Effector memory CD8-positive, alpha-beta T cell (primary cell): ENCODE data around the gene CEP135.
"Not testable (repeated sequence)": the region's sequence is repeated elsewhere in the genome, so short reads cannot be mapped to it uniquely, and the experiment has no call there.

Source experiments
- ATAC-seq: fragments of 150-1000 bp; cut with Tn5 transposase; replicated peaks from 2 replicates; pipeline ENCODE4 v1.10.0; 2021; ENCODE audit warnings: mild to moderate bottlenecking, moderate library complexity
- DNase-seq, 3 experiments: peaks; one replicate each; pipeline ENCODE4 v3.0.0; 2021
- H3K27ac Mint-ChIP-seq, 2 donors: one replicate each; pipeline ENCODE4 v1.8.0; 2022; ENCODE audit warnings: mild to moderate bottlenecking in 2 of 2, mixed read lengths in 2 of 2, moderate library complexity in 2 of 2
- H3K27me3 Mint-ChIP-seq, 2 donors: one replicate each; pipeline ENCODE4 v1.8.0; 2022; ENCODE audit warnings: mixed read lengths in 2 of 2
- H3K36me3 Mint-ChIP-seq: one replicate; pipeline ENCODE4 v1.8.0; 2022; ENCODE audit warnings: mild to moderate bottlenecking, moderate library complexity, mixed read lengths; ENCODE audit not compliant: insufficient read depth
- H3K4me1 Mint-ChIP-seq, 2 donors: one replicate each; pipeline ENCODE4 v1.8.0; 2022; ENCODE audit warnings: low read depth in 2 of 2, mixed read lengths in 2 of 2
- H3K4me3 Mint-ChIP-seq, 2 donors: one replicate each; pipeline ENCODE4 v1.8.0; 2022; ENCODE audit warnings: mild to moderate bottlenecking in 2 of 2, mixed read lengths in 2 of 2, moderate library complexity in 2 of 2
- H3K9me3 Mint-ChIP-seq, 2 donors: one replicate each; pipeline ENCODE4 v1.8.0; 2022; ENCODE audit warnings: mixed read lengths in 2 of 2

The CEP135 gene

DNA sequence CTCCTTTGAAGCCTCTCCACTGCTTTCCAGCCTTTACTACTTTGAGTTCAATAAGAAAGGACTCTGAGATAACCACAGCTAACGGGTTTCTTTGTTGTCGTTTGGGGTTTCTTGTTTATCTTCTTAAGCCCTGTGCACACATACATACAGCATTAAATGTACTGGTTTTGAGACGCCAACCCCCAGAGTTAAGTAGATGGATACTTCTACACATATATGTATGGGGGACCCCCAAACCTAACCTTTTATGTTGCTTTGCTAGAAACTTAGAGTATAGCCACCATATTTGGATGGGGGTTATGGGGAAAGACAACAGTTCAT lies 697 bp downstream of the CEP135 start:
- H3K9me3 Mint-ChIP-seq: no peaks in the 10 kb centered on the region
- peaks cover 22 to 28% of the 10 kb centered on the region in 2 donors for H3K4me1 Mint-ChIP-seq
- ATAC-seq: no peak

DNA sequence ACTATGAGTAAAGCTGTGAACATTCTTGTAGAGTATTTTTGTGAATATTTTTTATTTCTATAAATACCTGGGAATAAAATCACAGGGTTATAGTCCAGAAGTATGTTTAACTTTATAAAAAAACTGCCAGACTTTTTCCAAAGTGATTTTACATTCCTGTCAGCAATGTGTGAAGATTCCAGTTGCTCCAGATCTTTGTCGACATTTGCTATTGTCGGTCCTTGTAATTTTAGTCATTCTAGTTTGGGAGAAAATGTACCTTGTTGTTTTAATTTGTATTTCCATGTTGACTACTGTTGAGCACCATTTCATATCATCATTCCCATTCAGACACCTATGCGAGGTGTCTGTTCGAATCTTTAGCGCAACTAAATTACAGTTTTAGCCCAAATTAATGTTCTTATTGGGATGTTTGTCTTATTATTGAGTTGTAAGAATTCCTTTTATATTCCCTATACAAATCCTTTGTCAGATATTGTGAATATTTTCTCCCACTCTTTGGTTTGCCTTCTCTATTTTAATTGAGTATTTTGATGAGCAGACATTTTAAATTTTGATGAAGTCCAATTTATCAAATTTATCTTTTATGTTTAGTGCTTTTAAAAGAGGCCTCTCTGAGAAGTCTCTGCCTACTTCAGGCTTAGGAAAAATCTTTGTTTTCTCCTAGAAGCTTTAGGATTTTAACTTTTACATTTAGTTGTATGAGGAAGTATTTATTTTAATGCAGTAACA lies 2.6 kb downstream of the CEP135 start:
- ATAC-seq (no peak), DNase-seq (no peak)
- peaks cover 22 to 28% of the 10 kb centered on the region in 2 donors for H3K4me1 Mint-ChIP-seq
- no peaks in the 10 kb centered on the region for H3K27me3 Mint-ChIP-seq
- H3K27ac Mint-ChIP-seq: no peak overlapping the region
- no peaks in the 10 kb centered on the region for H3K9me3 Mint-ChIP-seq
- H3K36me3 Mint-ChIP-seq: peaks cover 37% of the 10 kb centered on the region
- H3K4me3 Mint-ChIP-seq: peak overlapping the region in 1 of 2 donors; percentile 7

More for the DNA sequence above, 697 bp downstream of the CEP135 start:
- H3K36me3 Mint-ChIP-seq: peaks cover 27% of the 10 kb centered on the region
- DNase-seq: no peak
- peak overlapping the region; percentile 93 for H3K27ac Mint-ChIP-seq
- H3K4me3 Mint-ChIP-seq: peak overlapping the region; percentile 88 to 91
- peaks cover 0 to 6% of the 10 kb centered on the region in 2 donors for H3K27me3 Mint-ChIP-seq

- ATAC-seq: no peak
- Mint-ChIP-seq H3K36me3 (peaks cover 49% of the 10 kb centered on the region), H3K27ac (peak overlapping the region in 1 of 2 donors; percentile 4), H3K4me1 (peaks cover 2 to 3% of the 10 kb centered on the region in 2 donors), H3K9me3 (no peaks in the 10 kb centered on the region), H3K27me3 (no peaks in the 10 kb centered on the region), H3K4me3 (no peak overlapping the region)
- DNase-seq: no peak
Observed at GRCh38 chr4:55955710-55956109, 7.0 kb downstream of the CEP135 start.

DNA sequence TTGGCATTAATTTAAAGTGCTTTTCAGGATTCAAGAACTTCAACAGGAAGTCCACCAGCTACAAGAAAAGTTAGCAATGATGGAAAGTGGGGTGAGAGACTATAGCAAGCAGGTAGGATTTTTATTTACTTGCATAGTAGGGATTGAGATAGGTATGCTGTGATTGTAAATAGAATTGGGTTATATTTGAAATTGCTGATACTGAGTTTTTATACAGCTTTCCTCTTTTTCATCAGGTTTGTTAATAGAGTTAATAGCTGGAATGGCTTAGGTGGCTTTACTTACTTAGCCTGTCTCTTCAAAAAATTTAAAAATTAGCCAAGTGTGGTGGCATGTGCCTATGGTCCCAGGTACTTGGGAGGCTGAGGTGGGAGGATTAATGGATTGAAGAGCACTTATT lies 10.9 kb downstream of the CEP135 start:
- Mint-ChIP-seq H3K4me1 (no peaks in the 10 kb centered on the region), H3K9me3 (no peaks in the 10 kb centered on the region), H3K4me3 (no peak overlapping the region), H3K36me3 (peaks cover 56% of the 10 kb centered on the region), H3K27me3 (no peaks in the 10 kb centered on the region), H3K27ac (no peak overlapping the region)
- ATAC-seq: no peak
- DNase-seq: no peak

DNA sequence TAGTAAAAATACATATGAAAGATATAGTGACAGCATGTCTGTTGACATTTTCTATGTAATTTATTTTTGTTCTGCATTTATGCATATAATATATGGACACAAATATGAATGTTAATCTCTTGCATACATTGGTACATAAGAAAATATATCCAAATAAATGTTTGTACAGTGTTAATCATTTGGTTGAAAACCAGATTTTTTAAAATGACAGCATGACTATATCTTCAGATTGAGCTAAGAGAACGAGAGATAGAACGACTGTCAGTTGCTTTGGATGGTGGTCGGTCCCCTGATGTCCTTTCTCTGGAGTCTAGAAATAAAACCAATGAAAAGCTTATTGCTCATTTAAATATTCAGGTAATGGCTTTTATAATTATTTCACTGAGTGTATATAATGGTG lies 15.3 kb downstream of the CEP135 start:
- ATAC-seq (no peak), DNase-seq (no peak)
- Mint-ChIP-seq H3K4me3 (no peak overlapping the region), H3K4me1 (no peaks in the 10 kb centered on the region), H3K27ac (no peak overlapping the region), H3K36me3 (peaks cover 43% of the 10 kb centered on the region), H3K9me3 (no peaks in the 10 kb centered on the region), H3K27me3 (no peaks in the 10 kb centered on the region)

DNA sequence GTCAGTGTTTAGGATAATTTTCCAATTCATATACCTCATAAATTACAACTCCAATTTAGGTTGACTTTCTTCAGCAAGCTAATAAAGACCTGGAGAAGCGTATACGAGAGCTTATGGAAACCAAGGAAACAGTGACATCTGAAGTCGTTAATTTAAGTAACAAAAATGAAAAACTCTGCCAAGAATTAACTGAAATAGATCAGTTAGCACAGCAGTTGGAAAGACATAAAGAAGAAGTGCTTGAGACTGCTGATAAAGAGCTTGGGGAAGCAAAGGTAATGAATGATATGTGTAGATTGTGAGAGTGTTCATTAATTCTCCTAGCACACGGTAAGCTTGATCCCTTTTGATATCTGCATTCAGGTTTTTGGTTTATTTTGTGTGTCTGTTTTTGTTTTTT lies 16.8 kb downstream of the CEP135 start:
- Mint-ChIP-seq H3K4me1 (no peaks in the 10 kb centered on the region), H3K4me3 (no peak overlapping the region), H3K27me3 (no peaks in the 10 kb centered on the region), H3K9me3 (no peaks in the 10 kb centered on the region), H3K27ac (no peak overlapping the region), H3K36me3 (peaks cover 36% of the 10 kb centered on the region)
- ATAC-seq (no peak), DNase-seq (no peak)

GRCh38 chr4:55966324-55966723 lies 17.6 kb downstream of the CEP135 start:
- not testable (repeated sequence) for H3K27me3 Mint-ChIP-seq, H3K9me3 Mint-ChIP-seq

DNA sequence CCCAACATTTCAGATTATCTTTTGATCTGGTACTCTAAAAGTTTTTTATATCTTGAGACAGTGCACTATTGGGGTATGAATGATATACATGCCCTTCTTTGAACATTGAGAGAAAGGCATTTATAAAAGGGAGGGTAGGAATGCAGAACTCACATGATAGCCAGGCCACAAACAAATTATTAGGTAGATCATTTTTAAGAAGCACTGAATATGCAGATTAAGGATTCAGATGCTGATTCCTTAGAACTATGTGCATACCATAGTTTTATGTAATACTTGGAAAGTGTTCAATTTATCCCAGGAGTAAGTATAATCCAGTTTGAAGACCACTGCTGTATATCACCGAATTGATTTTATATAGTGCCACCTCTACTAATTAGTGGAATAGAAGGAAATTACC lies 18.6 kb downstream of the CEP135 start:
- peaks cover 24% of the 10 kb centered on the region for H3K36me3 Mint-ChIP-seq
- no peaks in the 10 kb centered on the region for H3K4me1 Mint-ChIP-seq
- no peaks in the 10 kb centered on the region for H3K9me3 Mint-ChIP-seq
- ATAC-seq (no peak), DNase-seq (no peak)
- no peak overlapping the region for H3K27ac Mint-ChIP-seq
- no peak overlapping the region for H3K4me3 Mint-ChIP-seq
- no peaks in the 10 kb centered on the region for H3K27me3 Mint-ChIP-seq

More at GRCh38 chr4:55966324-55966723, 17.6 kb downstream of the CEP135 start:
- peaks cover 29% of the 10 kb centered on the region for H3K36me3 Mint-ChIP-seq
- not testable (repeated sequence) for H3K4me1 Mint-ChIP-seq, ATAC-seq, H3K4me3 Mint-ChIP-seq, DNase-seq, H3K27ac Mint-ChIP-seq

DNA sequence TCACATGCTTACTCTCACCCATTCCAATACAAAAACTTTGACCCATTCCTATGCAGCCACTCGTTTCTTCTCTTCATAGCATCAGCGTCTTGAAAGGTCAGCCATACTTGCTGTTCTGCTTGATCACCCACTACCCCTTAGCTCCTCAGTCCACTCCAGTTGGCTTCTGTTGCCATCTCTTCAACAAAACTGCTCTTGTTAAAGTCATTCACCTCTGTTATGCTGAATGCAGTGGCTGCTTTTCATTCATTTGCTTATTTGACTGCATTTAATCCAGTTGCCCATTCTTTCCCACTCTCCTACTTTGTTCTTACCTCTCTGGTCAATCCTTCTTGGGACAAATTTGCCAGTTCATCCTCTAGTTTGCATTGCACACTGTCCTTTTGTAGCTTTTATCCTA lies 24.9 kb downstream of the CEP135 start:
- no peak for ATAC-seq
- H3K36me3 Mint-ChIP-seq: peaks cover 11% of the 10 kb centered on the region
- no peak overlapping the region for H3K27ac Mint-ChIP-seq

GRCh38 chr4:55977811-55978210 lies 29.1 kb downstream of the CEP135 start:
- Mint-ChIP-seq H3K9me3 (no peaks in the 10 kb centered on the region), H3K4me3 (no peak overlapping the region), H3K4me1 (peaks cover 0 to 6% of the 10 kb centered on the region in 2 donors), H3K36me3 (peaks cover 19% of the 10 kb centered on the region), H3K27me3 (no peaks in the 10 kb centered on the region), H3K27ac (no peak overlapping the region)
- ATAC-seq: no peak
- DNase-seq: no peak

More for the DNA sequence above, 24.9 kb downstream of the CEP135 start:
- no peak overlapping the region for H3K4me3 Mint-ChIP-seq
- no peaks in the 10 kb centered on the region for H3K9me3 Mint-ChIP-seq
- no peak for DNase-seq
- H3K27me3 Mint-ChIP-seq: no peaks in the 10 kb centered on the region
- peaks cover 0 to 6% of the 10 kb centered on the region in 2 donors for H3K4me1 Mint-ChIP-seq

GRCh38 chr4:55979562-55979961 lies 30.8 kb downstream of the CEP135 start:
- Mint-ChIP-seq H3K27me3 (no peaks in the 10 kb centered on the region), H3K4me3 (no peak overlapping the region), H3K27ac (no peak overlapping the region), H3K9me3 (no peaks in the 10 kb centered on the region), H3K36me3 (peaks cover 18% of the 10 kb centered on the region), H3K4me1 (no peaks in the 10 kb centered on the region)
- DNase-seq (no peak), ATAC-seq (no peak)

- no peaks in the 10 kb centered on the region for H3K9me3 Mint-ChIP-seq
- H3K27me3 Mint-ChIP-seq: no peaks in the 10 kb centered on the region
- H3K4me3 Mint-ChIP-seq: no peak overlapping the region
- DNase-seq: no peak
- no peak for ATAC-seq
- H3K27ac Mint-ChIP-seq: no peak overlapping the region
- H3K36me3 Mint-ChIP-seq: peaks cover 21% of the 10 kb centered on the region
- H3K4me1 Mint-ChIP-seq: no peaks in the 10 kb centered on the region
Observed at GRCh38 chr4:55980725-55981124, 32.0 kb downstream of the CEP135 start.

GRCh38 chr4:55982976-55983375 lies 34.2 kb downstream of the CEP135 start:
- ATAC-seq (no peak), DNase-seq (no peak)
- Mint-ChIP-seq H3K4me3 (no peak overlapping the region), H3K9me3 (no peaks in the 10 kb centered on the region), H3K27me3 (no peaks in the 10 kb centered on the region), H3K4me1 (no peaks in the 10 kb centered on the region), H3K27ac (no peak overlapping the region), H3K36me3 (peaks cover 39% of the 10 kb centered on the region)

GRCh38 chr4:55989766-55990165 lies 41.0 kb downstream of the CEP135 start:
- H3K36me3 Mint-ChIP-seq: peaks cover 43% of the 10 kb centered on the region
- H3K27me3 Mint-ChIP-seq: no peaks in the 10 kb centered on the region
- peaks cover 0 to 7% of the 10 kb centered on the region in 2 donors for H3K4me1 Mint-ChIP-seq
- DNase-seq (no peak), ATAC-seq (no peak)
- no peak overlapping the region for H3K27ac Mint-ChIP-seq
- H3K4me3 Mint-ChIP-seq: no peak overlapping the region
- H3K9me3 Mint-ChIP-seq: no peaks in the 10 kb centered on the region
